SK-N-DZ (cell line): ENCODE data around the gene ERVW-1.

ENCODE experiments used
- DNase-seq: peaks from one replicate; pipeline ENCODE4 v3.0.0-alpha.2; 2015; ENCODE audit warnings: low spot score

ERVW-1 gene

GRCh38 chr7:92427193-92427592 is 50.6 kb downstream of the ERVW-1 start:
- DNase-seq, result no peak

GRCh38 chr7:92425311-92425947 is 52.3 kb downstream of the ERVW-1 start:
- no peak for DNase-seq

GRCh38 chr7:92423710-92424131 is 54.0 kb downstream of the ERVW-1 start:
- DNase-seq, result no peak

DNA sequence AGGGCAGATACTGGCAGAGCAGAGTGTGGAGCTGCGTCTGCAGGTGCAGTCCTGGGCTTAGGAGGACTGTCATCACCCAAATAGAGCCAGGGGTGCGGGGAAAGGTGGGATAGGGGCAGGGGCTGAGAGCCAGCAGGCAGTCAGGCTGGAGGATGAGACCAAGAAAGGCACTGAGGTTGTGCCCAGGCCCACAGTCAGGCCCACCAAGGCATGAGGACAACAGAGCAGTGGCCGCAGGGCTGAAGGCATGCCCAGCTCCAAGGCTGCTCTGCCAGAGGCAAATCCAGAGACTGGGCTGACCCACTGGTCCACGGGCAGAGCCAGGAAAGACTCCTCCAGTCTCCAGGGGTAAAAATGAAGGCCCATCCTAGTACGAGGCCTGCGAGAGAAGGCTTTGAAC is 54.8 kb downstream of the ERVW-1 start:
- DNase-seq, result no peak

- DNase-seq, result no peak
Observed at GRCh38 chr7:92421676-92422435, 55.9 kb downstream of the ERVW-1 start.
